ENCODE data around the gene CAMTA1. TPM values are rescaled to one million over a fixed set of nuclear protein-coding genes. Genes with fewer than 3 reads are reported as not detected.

The CAMTA1 gene
- total and polyA plus RNA-seq, 4 donors, result 18.0 to 93.5 (median 35.8) TPM

DNA sequence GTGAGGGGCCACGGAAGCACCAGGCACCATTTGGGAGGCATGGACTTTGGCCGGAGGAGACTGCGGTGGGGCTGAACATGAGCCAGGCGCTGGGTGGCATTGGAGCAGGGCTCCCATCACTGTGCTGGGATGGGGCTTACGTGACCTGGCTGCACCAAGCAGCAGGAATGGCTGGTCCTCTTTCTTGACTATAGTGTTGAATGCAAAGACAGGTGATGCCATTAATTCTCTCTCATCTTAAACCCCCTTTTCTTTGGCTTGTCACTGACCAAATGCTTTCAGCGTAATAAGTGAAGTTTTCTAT, 447.9 kb downstream of the CAMTA1 start:
- no peaks in the 10 kb centered on the region for H3K9me3 ChIP-seq (ENCODE audit: control insufficient read depth in 4 of 4, low read length in 3 of 4)
- H3K4me3 ChIP-seq (ENCODE audit: low read depth in 1 of 3, low read length in 3 of 3), result no peak overlapping the region
- peak; percentile 17 for DNase-seq (ENCODE audit: low spot score)
- WGBS, result 92% methylated on average over 6 of the region's 6 CpGs
- no peak for TF ChIP-seq GABPA (IDR thresholded peaks at IDR 0.05 in 1 of 2, conservative IDR thresholded peaks at IDR 0.05 in 1 of 2)
- no peaks in the 10 kb centered on the region for H3K27me3 ChIP-seq (ENCODE audit: control insufficient read depth in 4 of 4, insufficient read depth in 4 of 4, low read length in 3 of 4)
- H3K36me3 ChIP-seq (ENCODE audit: control insufficient read depth in 4 of 4, insufficient read depth in 3 of 4, low read depth in 1 of 4, low read length in 3 of 4), result no peaks in the 10 kb centered on the region
- no peak overlapping the region for H3K9ac ChIP-seq (ENCODE audit: low read depth in 1 of 2, low read length in 2 of 2)
- H3K27ac ChIP-seq (ENCODE audit: low read depth in 1 of 2, low read length in 2 of 2), result no peak overlapping the region
- H3K4me1 ChIP-seq (ENCODE audit: control insufficient read depth in 4 of 4, insufficient read depth in 4 of 4, low read length in 3 of 4), result no peaks in the 10 kb centered on the region

DNA sequence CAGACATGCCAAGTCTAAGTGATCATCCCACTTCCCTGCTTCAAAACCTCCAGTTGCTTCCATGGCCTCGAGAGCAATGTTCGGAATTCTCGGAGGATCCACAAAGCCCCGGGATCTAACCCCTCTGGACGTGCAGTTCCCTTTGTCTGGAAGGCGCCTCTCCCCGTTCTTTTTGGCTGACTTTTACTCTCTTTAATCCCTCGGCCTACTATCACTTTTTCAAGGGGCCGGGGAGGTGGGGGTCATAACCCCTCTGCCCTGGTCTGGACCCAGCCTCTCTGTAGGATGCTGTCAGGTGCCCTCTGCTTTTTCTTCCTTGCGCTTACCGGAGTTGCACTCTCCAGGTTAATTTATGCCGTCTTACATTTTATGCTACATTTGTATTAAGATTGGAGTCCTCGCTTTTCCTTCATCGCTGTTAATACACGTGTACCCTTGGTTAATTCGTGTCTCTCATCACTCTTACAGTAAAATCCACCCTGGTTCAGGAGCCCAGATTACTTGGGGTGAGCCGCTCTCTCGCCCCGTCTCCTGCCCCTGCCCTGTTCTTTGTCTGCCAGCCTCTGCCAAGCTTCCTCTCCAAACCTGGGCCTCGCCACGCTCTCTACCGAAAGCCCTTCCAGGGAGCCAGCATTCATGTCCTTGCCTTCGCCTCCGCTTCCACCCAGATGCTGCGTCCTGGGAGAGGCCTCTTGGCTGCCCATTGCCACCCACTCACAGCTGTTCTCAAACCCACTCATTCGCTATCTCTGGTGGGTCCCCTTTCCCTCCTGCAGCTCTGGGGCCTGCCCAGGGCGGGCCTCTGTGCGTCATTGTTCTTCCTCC, 448.6 kb downstream of the CAMTA1 start:
- Histone ChIP-seq H3K27ac (ENCODE audit: low read depth in 1 of 2, low read length in 2 of 2) (no peak overlapping the region), H3K4me3 (ENCODE audit: low read depth in 1 of 3, low read length in 3 of 3) (no peak overlapping the region), H3K4me1 (ENCODE audit: control insufficient read depth in 4 of 4, insufficient read depth in 4 of 4, low read length in 3 of 4) (no peaks in the 10 kb centered on the region), H3K9ac (ENCODE audit: low read depth in 1 of 2, low read length in 2 of 2) (no peak overlapping the region), H3K9me3 (ENCODE audit: control insufficient read depth in 4 of 4, low read length in 3 of 4) (no peaks in the 10 kb centered on the region), H3K27me3 (ENCODE audit: control insufficient read depth in 4 of 4, insufficient read depth in 4 of 4, low read length in 3 of 4) (no peaks in the 10 kb centered on the region), H3K36me3 (ENCODE audit: control insufficient read depth in 4 of 4, insufficient read depth in 3 of 4, low read depth in 1 of 4, low read length in 3 of 4) (no peaks in the 10 kb centered on the region)
- 93% methylated on average over 28 of the region's 28 CpGs for WGBS
- TF ChIP-seq EGR1 (IDR thresholded peaks at IDR 0.05; ENCODE audit: low read depth in 2 of 2) (no peak), FOXA1 (IDR thresholded peaks at IDR 0.05) (no peak), TAF1 (conservative IDR thresholded peaks at IDR 0.05) (no peak), HNF4A (conservative IDR thresholded peaks at IDR 0.05) (no peak), REST (IDR thresholded peaks at IDR 0.05) (no peak), SP1 (IDR thresholded peaks at IDR 0.05) (no peak), ZBTB33 (IDR thresholded peaks at IDR 0.05) (no peak), FOXA2 (IDR thresholded peaks at IDR 0.05) (no peak), NR2F2 (IDR thresholded peaks at IDR 0.05) (no peak), RAD21 (IDR thresholded peaks at IDR 0.05) (no peak), GABPA (IDR thresholded peaks at IDR 0.05 in 1 of 2, conservative IDR thresholded peaks at IDR 0.05 in 1 of 2) (no peak), JUND (IDR thresholded peaks at IDR 0.05) (no peak), HNF4G (IDR thresholded peaks at IDR 0.05) (no peak), YY1 (IDR thresholded peaks at IDR 0.05) (no peak)
- TF ChIP-seq, protein P1, sequence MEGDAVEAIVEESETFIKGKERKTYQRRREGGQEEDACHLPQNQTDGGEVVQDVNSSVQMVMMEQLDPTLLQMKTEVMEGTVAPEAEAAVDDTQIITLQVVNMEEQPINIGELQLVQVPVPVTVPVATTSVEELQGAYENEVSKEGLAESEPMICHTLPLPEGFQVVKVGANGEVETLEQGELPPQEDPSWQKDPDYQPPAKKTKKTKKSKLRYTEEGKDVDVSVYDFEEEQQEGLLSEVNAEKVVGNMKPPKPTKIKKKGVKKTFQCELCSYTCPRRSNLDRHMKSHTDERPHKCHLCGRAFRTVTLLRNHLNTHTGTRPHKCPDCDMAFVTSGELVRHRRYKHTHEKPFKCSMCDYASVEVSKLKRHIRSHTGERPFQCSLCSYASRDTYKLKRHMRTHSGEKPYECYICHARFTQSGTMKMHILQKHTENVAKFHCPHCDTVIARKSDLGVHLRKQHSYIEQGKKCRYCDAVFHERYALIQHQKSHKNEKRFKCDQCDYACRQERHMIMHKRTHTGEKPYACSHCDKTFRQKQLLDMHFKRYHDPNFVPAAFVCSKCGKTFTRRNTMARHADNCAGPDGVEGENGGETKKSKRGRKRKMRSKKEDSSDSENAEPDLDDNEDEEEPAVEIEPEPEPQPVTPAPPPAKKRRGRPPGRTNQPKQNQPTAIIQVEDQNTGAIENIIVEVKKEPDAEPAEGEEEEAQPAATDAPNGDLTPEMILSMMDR (IDR thresholded peaks at IDR 0.05; ENCODE audit: low read depth, low read length, missing input control), result no peak
- TF ChIP-seq, protein P2, sequence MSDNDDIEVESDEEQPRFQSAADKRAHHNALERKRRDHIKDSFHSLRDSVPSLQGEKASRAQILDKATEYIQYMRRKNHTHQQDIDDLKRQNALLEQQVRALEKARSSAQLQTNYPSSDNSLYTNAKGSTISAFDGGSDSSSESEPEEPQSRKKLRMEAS (IDR thresholded peaks at IDR 0.05), result no peak
- DNase-seq (ENCODE audit: low spot score), result peak; percentile 12

Data from liver (tissue), 9 donors.